GM23338 (cell line): ENCODE data around the gene KRTAP10-6. TPM values are rescaled to one million over a fixed set of nuclear protein-coding genes. Genes with fewer than 3 reads are reported as not detected.

Experiments used
- ATAC-seq: fragments of 200-7000 bp; cut with Tn5 transposase; 3 replicates; pipeline ENCODE4 v1.9.1; 2020
- DNase-seq: peaks from one replicate; pipeline ENCODE4 v3.0.0-alpha.2; 2015; ENCODE audit warnings: low spot score
- H2AFZ ChIP-seq: fragments of 200-600 bp; sonication (generic); 2 replicates; pipeline ENCODE4 v1.8.0; 2016; ENCODE audit warnings: antibody characterized with exemption, mild to moderate bottlenecking, moderate library complexity
- H3F3A ChIP-seq: fragments of 200-600 bp; sonication (generic); replicated peaks from 2 replicates; pipeline ENCODE4 v1.8.0; 2017; ENCODE audit warnings: antibody characterized with exemption, mixed run types, low read depth
- H3K27ac ChIP-seq: fragments of 200-600 bp; sonication (generic); 2 replicates; pipeline ENCODE4 v1.6.1; 2016; ENCODE audit warnings: low read depth
- H3K27me3 ChIP-seq: fragments of 200-600 bp; sonication (generic); 2 replicates; pipeline ENCODE4 v1.8.0; 2016; ENCODE audit warnings: mild to moderate bottlenecking, mixed run types, moderate library complexity; ENCODE audit not compliant: insufficient read depth
- H3K36me3 ChIP-seq: fragments of 200-600 bp; sonication (generic); 2 replicates; pipeline ENCODE4 v1.8.0; 2016; ENCODE audit warnings: mild to moderate bottlenecking; ENCODE audit not compliant: insufficient read depth
- H3K4me1 ChIP-seq: fragments of 200-600 bp; sonication (generic); 2 replicates; pipeline ENCODE4 v1.8.0; 2016; ENCODE audit warnings: mild to moderate bottlenecking, moderate library complexity; ENCODE audit not compliant: insufficient read depth
- H3K4me2 ChIP-seq: fragments of 200-600 bp; sonication (generic); 2 replicates; pipeline ENCODE4 v1.7.1; 2017; ENCODE audit warnings: mixed run types
- H3K4me3 ChIP-seq: fragments of 200-600 bp; sonication (generic); 2 replicates; pipeline ENCODE4 v1.6.1; 2016; ENCODE audit warnings: mixed run types
- H3K79me2 ChIP-seq: fragments of 200-600 bp; sonication (generic); replicated peaks from 2 replicates; pipeline ENCODE4 v1.8.0; 2017; ENCODE audit warnings: mild to moderate bottlenecking; ENCODE audit not compliant: insufficient read depth
- H3K9me2 ChIP-seq: fragments of 200-600 bp; sonication (generic); 2 replicates; pipeline ENCODE4 v1.8.0; 2017; ENCODE audit not compliant: insufficient read depth
- H4K20me1 ChIP-seq: fragments of 200-600 bp; sonication (generic); replicated peaks from 2 replicates; pipeline ENCODE4 v1.8.0; 2017; ENCODE audit warnings: mild to moderate bottlenecking; ENCODE audit not compliant: insufficient read depth
- H3K27ac Mint-ChIP-seq: 2 replicates; pipeline ENCODE4 v1.8.0; 2020; ENCODE audit warnings: inconsistent platforms, mild to moderate bottlenecking, moderate library complexity, mixed read lengths
- H3K27me3 Mint-ChIP-seq: 3 replicates; pipeline ENCODE4 v1.8.0; 2022; ENCODE audit warnings: low read depth, mild to moderate bottlenecking, moderate library complexity, mixed read lengths, inconsistent platforms; ENCODE audit not compliant: insufficient read depth, poor library complexity
- H3K36me3 Mint-ChIP-seq: 3 replicates; pipeline ENCODE4 v1.8.0; 2021; ENCODE audit warnings: low read depth, mild to moderate bottlenecking, inconsistent platforms, moderate library complexity, mixed read lengths
- H3K4me1 Mint-ChIP-seq: 3 replicates; pipeline ENCODE4 v1.8.0; 2020; ENCODE audit warnings: mild to moderate bottlenecking, inconsistent platforms, mixed read lengths
- H3K4me3 Mint-ChIP-seq: 3 replicates; pipeline ENCODE4 v1.8.0; 2021; ENCODE audit warnings: moderate library complexity, mild to moderate bottlenecking, inconsistent platforms, mixed read lengths
- H3K9me3 Mint-ChIP-seq: 3 replicates; pipeline ENCODE4 v1.8.0; 2020; ENCODE audit warnings: moderate library complexity, mild to moderate bottlenecking, inconsistent platforms, mixed read lengths
- EZH2 ChIP-seq: fragments of 200-600 bp; sonication (generic); IDR thresholded peaks from one replicate; pipeline ENCODE4 v1.8.0; 2017; ENCODE audit warnings: antibody characterized with exemption, mild to moderate bottlenecking, low read depth; ENCODE audit not compliant: unreplicated experiment
- EZH2phosphoT487 ChIP-seq: fragments of 200-600 bp; sonication (generic); IDR thresholded peaks from one replicate; pipeline ENCODE4 v1.8.1; 2018; ENCODE audit warnings: antibody characterized with exemption; ENCODE audit not compliant: unreplicated experiment
- POLR2AphosphoS5 ChIP-seq: IDR thresholded peaks from 2 replicates; pipeline ENCODE4 v1.6.1; 2016; ENCODE audit warnings: antibody characterized with exemption, low read depth
- ZNF114 ChIP-seq: fragments of 250-450 bp; sonication (Bioruptor Pico); IDR thresholded peaks from 2 replicates; pipeline ENCODE4 v1.5.0; 2020; ENCODE audit warnings: mild to moderate bottlenecking, moderate library complexity
- ZNF331 ChIP-seq: fragments of 250-450 bp; sonication (Bioruptor Pico); IDR thresholded peaks from 2 replicates; pipeline ENCODE4 v1.5.0; 2020; ENCODE audit warnings: low read depth, mild to moderate bottlenecking, moderate library complexity
- long read RNA-seq: library from polyadenylated mRNA; unstranded; transcript quantifications from one replicate; pipeline ENCODE4 v2.0.0, GENCODE V29; 2020; ENCODE audit not compliant: unreplicated experiment
- polyA plus RNA-seq: library from polyadenylated mRNA; unstranded; fragments of >200 nt; fragmentation: Nextera tagmentation; extraction: Ambion mirVana; gene quantifications from 2 replicates; pipeline ENCODE4 v1.2.1, GENCODE V29; 2016
- total RNA-seq: library from RNA; depleted of rRNA; stranded (reverse); fragments of >200 nt; shearing (Covaris generic); gene quantifications from 2 replicates; pipeline ENCODE4 v1.2.3, GENCODE V29; 2014; rRNA removed
- TF ChIP-seq, protein P1 (sequence below), 2 experiments: fragments of 200-600 bp in 1 of 2; sonication (generic) in 1 of 2; conservative IDR thresholded peaks; 2 replicates each; pipeline versions ENCODE4 v1.5.1 to v1.6.1; 2016 to 2017; ENCODE audit warnings: antibody characterized with exemption in 2 of 2, low read depth in 2 of 2, mild to moderate bottlenecking in 2 of 2, moderate library complexity in 1 of 2
- TF ChIP-seq, protein P2 (sequence below): IDR thresholded peaks from 2 replicates; pipeline ENCODE4 v1.6.1; 2016; ENCODE audit warnings: antibody characterized with exemption
- TF ChIP-seq, protein P3 (sequence below): IDR thresholded peaks from one replicate; pipeline ENCODE4 v1.6.1; 2018; ENCODE audit warnings: antibody characterized with exemption; ENCODE audit not compliant: unreplicated experiment
- TF ChIP-seq, protein P4 (sequence below): fragments of 250-450 bp; sonication (Bioruptor Pico); IDR thresholded peaks from 2 replicates; pipeline ENCODE4 v1.5.0; 2020; ENCODE audit warnings: mild to moderate bottlenecking, moderate library complexity

The KRTAP10-6 gene, protein sequence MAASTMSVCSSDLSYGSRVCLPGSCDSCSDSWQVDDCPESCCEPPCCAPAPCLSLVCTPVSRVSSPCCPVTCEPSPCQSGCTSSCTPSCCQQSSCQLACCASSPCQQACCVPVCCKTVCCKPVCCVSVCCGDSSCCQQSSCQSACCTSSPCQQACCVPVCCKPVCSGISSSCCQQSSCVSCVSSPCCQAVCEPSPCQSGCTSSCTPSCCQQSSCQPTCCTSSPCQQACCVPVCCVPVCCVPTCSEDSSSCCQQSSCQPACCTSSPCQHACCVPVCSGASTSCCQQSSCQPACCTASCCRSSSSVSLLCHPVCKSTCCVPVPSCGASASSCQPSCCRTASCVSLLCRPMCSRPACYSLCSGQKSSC
- not detected in 2 replicates for total RNA-seq
- not detected in 2 replicates for polyA plus RNA-seq
- long read RNA-seq = 0 reads

DNA sequence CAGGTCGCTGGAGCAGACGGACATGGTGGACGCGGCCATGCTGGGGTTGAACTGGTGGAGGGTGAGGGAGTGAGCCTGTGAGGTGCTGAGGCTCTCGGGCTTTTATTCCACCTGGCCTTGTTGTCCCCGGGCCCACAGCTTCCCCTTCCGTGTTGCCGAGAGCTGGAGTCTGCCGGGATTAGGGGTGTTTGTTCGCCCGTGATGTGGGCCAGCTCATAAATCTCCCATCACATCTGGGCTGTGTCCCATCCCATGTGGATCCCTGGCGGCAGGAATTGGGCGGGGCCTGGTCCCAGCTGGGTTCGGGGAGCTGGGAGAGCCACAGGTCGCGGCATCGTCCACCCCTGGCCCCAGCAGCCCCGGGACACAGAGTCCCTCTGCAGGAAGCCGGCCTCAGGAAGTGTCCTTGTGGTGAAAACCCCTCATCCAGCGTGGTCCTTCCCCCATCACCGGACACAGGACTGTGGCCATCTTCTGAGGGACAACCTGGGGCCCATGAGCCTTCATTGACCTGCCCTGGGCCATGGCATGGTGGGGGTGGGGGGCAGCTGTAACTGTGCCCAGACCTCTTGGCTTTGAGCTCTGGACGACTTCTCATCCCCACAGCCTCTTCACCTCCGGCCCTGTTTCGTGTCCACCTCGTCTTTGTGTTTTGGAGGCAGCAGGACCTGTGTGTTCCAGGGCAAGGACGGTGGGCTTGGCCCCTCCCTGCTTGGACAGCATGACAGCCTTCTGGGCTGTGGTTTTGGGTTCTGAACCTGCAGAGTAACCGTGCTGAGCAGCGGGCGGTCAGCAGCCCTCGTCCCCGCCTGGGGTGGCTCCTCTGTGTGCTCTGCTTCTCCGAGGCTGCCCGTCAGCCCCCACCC, at the start of gene KRTAP10-6:
KRTAP10-6 (minus strand) TSS at position 60 of the 866 bp plus-strand sequence; CDS start at position 39, 21 bp downstream.
- Histone ChIP-seq H3K36me3 (no peaks in the 10 kb centered on the region), H3F3A (0 out of 2 replicates have a peak, but pooled peaks cover 4% of the 10 kb centered on the region), H3K27ac (no peak within 1 kb of the TSS), H3K4me3 (no peak within 1 kb of the TSS), H2AFZ (peak within 1 kb of the TSS; percentile 76; the same call in 1 of the 2 replicates), H3K27me3 (no peaks in the 10 kb centered on the region), H3K9me2 (no peaks in the 10 kb centered on the region), H3K79me2 (no peaks in the 10 kb centered on the region), H3K4me2 (peak within 1 kb of the TSS; percentile 32; the same call in 1 of the 2 replicates), H3K4me1 (peaks cover 19% of the 10 kb centered on the region), H4K20me1 (no peaks in the 10 kb centered on the region)
- H3K27ac Mint-ChIP-seq = 0 out of 2 replicates have a peak within 1 kb of the TSS, but pooled peaks have one; percentile 58
- no peak within 1 kb of the TSS for H3K4me3 Mint-ChIP-seq
- peaks cover 6% of the 10 kb centered on the region for H3K27me3 Mint-ChIP-seq
- peaks cover 14% of the 10 kb centered on the region for H3K4me1 Mint-ChIP-seq
- ATAC-seq (peak; percentile 38), DNase-seq (peak; percentile 29)
- no peaks in the 10 kb centered on the region; the same call in 2 of the 3 replicates for H3K9me3 Mint-ChIP-seq
- TF ChIP-seq EZH2 = no peak
- TF ChIP-seq, protein P1, sequence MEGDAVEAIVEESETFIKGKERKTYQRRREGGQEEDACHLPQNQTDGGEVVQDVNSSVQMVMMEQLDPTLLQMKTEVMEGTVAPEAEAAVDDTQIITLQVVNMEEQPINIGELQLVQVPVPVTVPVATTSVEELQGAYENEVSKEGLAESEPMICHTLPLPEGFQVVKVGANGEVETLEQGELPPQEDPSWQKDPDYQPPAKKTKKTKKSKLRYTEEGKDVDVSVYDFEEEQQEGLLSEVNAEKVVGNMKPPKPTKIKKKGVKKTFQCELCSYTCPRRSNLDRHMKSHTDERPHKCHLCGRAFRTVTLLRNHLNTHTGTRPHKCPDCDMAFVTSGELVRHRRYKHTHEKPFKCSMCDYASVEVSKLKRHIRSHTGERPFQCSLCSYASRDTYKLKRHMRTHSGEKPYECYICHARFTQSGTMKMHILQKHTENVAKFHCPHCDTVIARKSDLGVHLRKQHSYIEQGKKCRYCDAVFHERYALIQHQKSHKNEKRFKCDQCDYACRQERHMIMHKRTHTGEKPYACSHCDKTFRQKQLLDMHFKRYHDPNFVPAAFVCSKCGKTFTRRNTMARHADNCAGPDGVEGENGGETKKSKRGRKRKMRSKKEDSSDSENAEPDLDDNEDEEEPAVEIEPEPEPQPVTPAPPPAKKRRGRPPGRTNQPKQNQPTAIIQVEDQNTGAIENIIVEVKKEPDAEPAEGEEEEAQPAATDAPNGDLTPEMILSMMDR (conservative IDR thresholded peaks at IDR 0.05; ENCODE audit: low read depth in 2 of 2) = no peak
- TF ChIP-seq, protein P2, sequence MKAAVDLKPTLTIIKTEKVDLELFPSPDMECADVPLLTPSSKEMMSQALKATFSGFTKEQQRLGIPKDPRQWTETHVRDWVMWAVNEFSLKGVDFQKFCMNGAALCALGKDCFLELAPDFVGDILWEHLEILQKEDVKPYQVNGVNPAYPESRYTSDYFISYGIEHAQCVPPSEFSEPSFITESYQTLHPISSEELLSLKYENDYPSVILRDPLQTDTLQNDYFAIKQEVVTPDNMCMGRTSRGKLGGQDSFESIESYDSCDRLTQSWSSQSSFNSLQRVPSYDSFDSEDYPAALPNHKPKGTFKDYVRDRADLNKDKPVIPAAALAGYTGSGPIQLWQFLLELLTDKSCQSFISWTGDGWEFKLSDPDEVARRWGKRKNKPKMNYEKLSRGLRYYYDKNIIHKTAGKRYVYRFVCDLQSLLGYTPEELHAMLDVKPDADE = no peak
- TF ChIP-seq, protein P3, sequence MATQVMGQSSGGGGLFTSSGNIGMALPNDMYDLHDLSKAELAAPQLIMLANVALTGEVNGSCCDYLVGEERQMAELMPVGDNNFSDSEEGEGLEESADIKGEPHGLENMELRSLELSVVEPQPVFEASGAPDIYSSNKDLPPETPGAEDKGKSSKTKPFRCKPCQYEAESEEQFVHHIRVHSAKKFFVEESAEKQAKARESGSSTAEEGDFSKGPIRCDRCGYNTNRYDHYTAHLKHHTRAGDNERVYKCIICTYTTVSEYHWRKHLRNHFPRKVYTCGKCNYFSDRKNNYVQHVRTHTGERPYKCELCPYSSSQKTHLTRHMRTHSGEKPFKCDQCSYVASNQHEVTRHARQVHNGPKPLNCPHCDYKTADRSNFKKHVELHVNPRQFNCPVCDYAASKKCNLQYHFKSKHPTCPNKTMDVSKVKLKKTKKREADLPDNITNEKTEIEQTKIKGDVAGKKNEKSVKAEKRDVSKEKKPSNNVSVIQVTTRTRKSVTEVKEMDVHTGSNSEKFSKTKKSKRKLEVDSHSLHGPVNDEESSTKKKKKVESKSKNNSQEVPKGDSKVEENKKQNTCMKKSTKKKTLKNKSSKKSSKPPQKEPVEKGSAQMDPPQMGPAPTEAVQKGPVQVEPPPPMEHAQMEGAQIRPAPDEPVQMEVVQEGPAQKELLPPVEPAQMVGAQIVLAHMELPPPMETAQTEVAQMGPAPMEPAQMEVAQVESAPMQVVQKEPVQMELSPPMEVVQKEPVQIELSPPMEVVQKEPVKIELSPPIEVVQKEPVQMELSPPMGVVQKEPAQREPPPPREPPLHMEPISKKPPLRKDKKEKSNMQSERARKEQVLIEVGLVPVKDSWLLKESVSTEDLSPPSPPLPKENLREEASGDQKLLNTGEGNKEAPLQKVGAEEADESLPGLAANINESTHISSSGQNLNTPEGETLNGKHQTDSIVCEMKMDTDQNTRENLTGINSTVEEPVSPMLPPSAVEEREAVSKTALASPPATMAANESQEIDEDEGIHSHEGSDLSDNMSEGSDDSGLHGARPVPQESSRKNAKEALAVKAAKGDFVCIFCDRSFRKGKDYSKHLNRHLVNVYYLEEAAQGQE = no peak
- no peak for TF ChIP-seq EZH2phosphoT487
- TF ChIP-seq ZNF114 (CRISPR knock-in tag) = no peak
- no peak for TF ChIP-seq ZNF331 (CRISPR knock-in tag)
- TF ChIP-seq, protein P4, sequence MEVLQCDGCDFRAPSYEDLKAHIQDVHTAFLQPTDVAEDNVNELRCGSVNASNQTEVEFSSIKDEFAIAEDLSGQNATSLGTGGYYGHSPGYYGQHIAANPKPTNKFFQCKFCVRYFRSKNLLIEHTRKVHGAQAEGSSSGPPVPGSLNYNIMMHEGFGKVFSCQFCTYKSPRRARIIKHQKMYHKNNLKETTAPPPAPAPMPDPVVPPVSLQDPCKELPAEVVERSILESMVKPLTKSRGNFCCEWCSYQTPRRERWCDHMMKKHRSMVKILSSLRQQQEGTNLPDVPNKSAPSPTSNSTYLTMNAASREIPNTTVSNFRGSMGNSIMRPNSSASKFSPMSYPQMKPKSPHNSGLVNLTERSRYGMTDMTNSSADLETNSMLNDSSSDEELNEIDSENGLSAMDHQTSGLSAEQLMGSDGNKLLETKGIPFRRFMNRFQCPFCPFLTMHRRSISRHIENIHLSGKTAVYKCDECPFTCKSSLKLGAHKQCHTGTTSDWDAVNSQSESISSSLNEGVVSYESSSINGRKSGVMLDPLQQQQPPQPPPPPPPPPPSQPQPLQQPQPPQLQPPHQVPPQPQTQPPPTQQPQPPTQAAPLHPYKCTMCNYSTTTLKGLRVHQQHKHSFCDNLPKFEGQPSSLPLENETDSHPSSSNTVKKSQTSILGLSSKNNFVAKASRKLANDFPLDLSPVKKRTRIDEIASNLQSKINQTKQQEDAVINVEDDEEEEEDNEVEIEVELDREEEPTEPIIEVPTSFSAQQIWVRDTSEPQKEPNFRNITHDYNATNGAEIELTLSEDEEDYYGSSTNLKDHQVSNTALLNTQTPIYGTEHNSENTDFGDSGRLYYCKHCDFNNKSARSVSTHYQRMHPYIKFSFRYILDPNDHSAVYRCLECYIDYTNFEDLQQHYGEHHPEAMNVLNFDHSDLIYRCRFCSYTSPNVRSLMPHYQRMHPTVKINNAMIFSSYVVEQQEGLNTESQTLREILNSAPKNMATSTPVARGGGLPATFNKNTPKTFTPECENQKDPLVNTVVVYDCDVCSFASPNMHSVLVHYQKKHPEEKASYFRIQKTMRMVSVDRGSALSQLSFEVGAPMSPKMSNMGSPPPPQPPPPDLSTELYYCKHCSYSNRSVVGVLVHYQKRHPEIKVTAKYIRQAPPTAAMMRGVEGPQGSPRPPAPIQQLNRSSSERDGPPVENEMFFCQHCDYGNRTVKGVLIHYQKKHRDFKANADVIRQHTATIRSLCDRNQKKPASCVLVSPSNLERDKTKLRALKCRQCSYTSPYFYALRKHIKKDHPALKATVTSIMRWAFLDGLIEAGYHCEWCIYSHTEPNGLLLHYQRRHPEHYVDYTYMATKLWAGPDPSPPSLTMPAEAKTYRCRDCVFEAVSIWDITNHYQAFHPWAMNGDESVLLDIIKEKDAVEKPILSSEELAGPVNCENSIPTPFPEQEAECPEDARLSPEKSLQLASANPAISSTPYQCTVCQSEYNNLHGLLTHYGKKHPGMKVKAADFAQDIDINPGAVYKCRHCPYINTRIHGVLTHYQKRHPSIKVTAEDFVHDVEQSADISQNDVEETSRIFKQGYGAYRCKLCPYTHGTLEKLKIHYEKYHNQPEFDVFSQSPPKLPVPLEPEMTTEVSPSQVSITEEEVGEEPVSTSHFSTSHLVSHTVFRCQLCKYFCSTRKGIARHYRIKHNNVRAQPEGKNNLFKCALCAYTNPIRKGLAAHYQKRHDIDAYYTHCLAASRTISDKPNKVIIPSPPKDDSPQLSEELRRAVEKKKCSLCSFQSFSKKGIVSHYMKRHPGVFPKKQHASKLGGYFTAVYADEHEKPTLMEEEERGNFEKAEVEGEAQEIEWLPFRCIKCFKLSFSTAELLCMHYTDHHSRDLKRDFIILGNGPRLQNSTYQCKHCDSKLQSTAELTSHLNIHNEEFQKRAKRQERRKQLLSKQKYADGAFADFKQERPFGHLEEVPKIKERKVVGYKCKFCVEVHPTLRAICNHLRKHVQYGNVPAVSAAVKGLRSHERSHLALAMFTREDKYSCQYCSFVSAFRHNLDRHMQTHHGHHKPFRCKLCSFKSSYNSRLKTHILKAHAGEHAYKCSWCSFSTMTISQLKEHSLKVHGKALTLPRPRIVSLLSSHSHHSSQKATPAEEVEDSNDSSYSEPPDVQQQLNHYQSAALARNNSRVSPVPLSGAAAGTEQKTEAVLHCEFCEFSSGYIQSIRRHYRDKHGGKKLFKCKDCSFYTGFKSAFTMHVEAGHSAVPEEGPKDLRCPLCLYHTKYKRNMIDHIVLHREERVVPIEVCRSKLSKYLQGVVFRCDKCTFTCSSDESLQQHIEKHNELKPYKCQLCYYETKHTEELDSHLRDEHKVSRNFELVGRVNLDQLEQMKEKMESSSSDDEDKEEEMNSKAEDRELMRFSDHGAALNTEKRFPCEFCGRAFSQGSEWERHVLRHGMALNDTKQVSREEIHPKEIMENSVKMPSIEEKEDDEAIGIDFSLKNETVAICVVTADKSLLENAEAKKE = no peak
- no peak for TF ChIP-seq POLR2AphosphoS5
- no peaks in the 10 kb centered on the region; the same call in 2 of the 3 replicates for H3K36me3 Mint-ChIP-seq
